HG03558 (cell line): ENCODE results near the gene SPRY4.
"Not testable (repeated sequence)": the region's sequence is repeated elsewhere in the genome, so short reads cannot be mapped to it uniquely, and the experiment has no call there.

Source experiments
- ATAC-seq: cut with Tn5 transposase; IDR thresholded peaks from one replicate; pipeline ENCODE4 v1.9.1; 2021; ENCODE audit warnings: moderate number of reproducible peaks; ENCODE audit not compliant: unreplicated experiment; ENCODE audit errors: extremely low read depth

The SPRY4 gene

DNA sequence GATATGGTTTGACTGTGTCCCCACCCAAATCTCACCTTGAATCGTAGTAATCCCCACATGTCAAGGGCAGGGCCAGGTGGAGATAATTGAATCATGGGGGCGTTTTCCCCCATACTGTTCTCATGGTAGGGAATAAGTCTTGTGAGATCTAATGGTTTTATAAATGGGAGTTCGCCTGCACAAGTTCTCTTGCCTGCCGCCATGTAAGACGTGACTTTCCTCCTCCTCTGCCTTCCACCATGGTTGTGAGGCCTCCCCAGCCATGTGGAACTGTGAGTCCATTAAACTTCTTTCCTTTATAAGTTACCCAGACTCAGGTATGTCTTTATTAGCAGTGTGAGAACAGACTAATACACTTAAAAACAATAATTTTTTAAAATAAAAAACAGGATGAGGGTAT lies 52.2 kb downstream of the SPRY4 start:
- ATAC-seq, result not testable (repeated sequence)

- ATAC-seq, result not testable (repeated sequence)
Observed at GRCh38 chr5:142264084-142264483, 60.7 kb downstream of the SPRY4 start.

GRCh38 chr5:142263346-142263745 lies 61.5 kb downstream of the SPRY4 start:
- ATAC-seq, result no peak

DNA sequence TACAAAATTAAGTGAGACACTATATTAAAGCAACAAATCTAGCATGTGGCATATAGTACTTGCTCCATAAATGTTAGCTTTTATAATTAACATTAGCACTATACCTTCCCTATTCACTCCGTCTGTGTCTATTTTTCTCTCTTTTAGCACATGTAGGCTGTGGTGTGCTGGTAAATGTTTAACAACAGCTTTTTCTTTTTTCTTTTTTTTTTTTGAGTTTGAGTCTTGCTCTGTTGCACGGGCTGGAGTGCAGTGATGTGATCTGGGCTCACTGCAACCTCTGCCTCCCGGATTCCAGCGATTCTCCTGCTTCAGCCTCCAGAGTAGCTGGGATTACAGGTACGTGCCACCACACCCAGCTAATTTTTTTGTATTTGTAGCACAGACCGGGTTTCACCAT lies 62.1 kb downstream of the SPRY4 start:
- ATAC-seq, result no peak
